Measurements from ENCODE around the gene EIF2S2.
A peak's percentile ranks its signal among the peaks of the same experiment; 100 is the strongest.

Gene EIF2S2

DNA sequence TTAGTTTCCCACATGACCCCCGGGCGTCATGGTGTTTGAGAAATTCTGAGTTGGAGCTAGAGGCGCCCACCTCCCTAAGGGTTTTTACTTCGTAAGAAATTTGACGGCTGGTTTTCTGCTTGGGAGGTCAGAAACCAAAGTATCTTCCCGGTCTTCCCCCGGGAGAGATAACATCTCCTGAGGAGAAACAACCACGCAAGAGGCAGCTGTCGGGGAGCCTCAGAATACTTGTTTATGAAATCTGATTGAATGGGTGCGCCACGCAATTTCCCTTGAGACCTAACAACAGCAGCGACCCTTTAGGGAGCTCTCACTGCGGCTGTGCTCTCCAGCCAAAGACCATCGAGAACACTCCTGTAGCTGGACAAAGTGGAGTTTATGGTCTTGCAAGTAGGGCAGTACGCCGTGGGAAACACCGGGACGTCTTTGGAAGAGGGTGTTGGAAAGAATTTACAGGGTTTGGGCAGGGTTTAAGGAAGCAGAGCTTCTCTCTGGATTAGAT lies 608 bp upstream of the EIF2S2 start (continued):
- 0 out of 2 replicates have a peak, but pooled peaks have one; percentile 48 for TF ChIP-seq ZNF362 (tag by site-specific recombination; IDR thresholded peaks at IDR 0.05)
- TF ChIP-seq ZNF561 (tag by site-specific recombination; IDR thresholded peaks at IDR 0.05; ENCODE audit: borderline replicate concordance), result no peak
- TF ChIP-seq ZXDB (tag by site-specific recombination; IDR thresholded peaks at IDR 0.05), result no peak
- TF ChIP-seq IKZF3 (tag by site-specific recombination; IDR thresholded peaks at IDR 0.05), result peak; percentile 55; the same call in 1 of the 2 replicates
- TF ChIP-seq ZSCAN5A (tag by site-specific recombination; IDR thresholded peaks at IDR 0.05), result no peak
- TF ChIP-seq ZNF48 (tag by site-specific recombination; IDR thresholded peaks at IDR 0.05), result no peak
- TF ChIP-seq ZEB2 (tag by site-specific recombination; IDR thresholded peaks at IDR 0.05), result no peak
- no peak for TF ChIP-seq ZNF654 (tag by site-specific recombination; IDR thresholded peaks at IDR 0.05; ENCODE audit: low read depth)
- no peak for TF ChIP-seq MYNN (tag by site-specific recombination; IDR thresholded peaks at IDR 0.05; ENCODE audit: borderline replicate concordance)
- TF ChIP-seq ZNF747 (tag by site-specific recombination; IDR thresholded peaks at IDR 0.05), result no peak
- no peak for TF ChIP-seq PRDM1 (tag by site-specific recombination; IDR thresholded peaks at IDR 0.05)
- TF ChIP-seq ZNF16 (tag by site-specific recombination; IDR thresholded peaks at IDR 0.05; ENCODE audit: low read depth), result no peak
- no peak for TF ChIP-seq KLF16 (tag by site-specific recombination; IDR thresholded peaks at IDR 0.05)
- TF ChIP-seq ZNF660 (tag by site-specific recombination; IDR thresholded peaks at IDR 0.05), result no peak
- TF ChIP-seq, protein P1, sequence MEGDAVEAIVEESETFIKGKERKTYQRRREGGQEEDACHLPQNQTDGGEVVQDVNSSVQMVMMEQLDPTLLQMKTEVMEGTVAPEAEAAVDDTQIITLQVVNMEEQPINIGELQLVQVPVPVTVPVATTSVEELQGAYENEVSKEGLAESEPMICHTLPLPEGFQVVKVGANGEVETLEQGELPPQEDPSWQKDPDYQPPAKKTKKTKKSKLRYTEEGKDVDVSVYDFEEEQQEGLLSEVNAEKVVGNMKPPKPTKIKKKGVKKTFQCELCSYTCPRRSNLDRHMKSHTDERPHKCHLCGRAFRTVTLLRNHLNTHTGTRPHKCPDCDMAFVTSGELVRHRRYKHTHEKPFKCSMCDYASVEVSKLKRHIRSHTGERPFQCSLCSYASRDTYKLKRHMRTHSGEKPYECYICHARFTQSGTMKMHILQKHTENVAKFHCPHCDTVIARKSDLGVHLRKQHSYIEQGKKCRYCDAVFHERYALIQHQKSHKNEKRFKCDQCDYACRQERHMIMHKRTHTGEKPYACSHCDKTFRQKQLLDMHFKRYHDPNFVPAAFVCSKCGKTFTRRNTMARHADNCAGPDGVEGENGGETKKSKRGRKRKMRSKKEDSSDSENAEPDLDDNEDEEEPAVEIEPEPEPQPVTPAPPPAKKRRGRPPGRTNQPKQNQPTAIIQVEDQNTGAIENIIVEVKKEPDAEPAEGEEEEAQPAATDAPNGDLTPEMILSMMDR (tag by site-specific recombination; IDR thresholded peaks at IDR 0.05), result 0 out of 2 replicates have a peak, but pooled peaks have one; percentile 6
- no peak for TF ChIP-seq REPIN1 (tag by site-specific recombination; IDR thresholded peaks at IDR 0.05; ENCODE audit: low read depth)
- no peak for TF ChIP-seq MEIS1 (CRISPR knock-in tag; IDR thresholded peaks at IDR 0.05; ENCODE audit: borderline replicate concordance)
- no peak for TF ChIP-seq BCL11B (tag by site-specific recombination; IDR thresholded peaks at IDR 0.05; ENCODE audit: low read depth)
- no peak for TF ChIP-seq TSHZ1 (tag by site-specific recombination; IDR thresholded peaks at IDR 0.05; ENCODE audit: borderline replicate concordance)
- peak; percentile 14 for TF ChIP-seq ZNF335 (tag by site-specific recombination; conservative IDR thresholded peaks at IDR 0.05)
- TF ChIP-seq, protein P2, sequence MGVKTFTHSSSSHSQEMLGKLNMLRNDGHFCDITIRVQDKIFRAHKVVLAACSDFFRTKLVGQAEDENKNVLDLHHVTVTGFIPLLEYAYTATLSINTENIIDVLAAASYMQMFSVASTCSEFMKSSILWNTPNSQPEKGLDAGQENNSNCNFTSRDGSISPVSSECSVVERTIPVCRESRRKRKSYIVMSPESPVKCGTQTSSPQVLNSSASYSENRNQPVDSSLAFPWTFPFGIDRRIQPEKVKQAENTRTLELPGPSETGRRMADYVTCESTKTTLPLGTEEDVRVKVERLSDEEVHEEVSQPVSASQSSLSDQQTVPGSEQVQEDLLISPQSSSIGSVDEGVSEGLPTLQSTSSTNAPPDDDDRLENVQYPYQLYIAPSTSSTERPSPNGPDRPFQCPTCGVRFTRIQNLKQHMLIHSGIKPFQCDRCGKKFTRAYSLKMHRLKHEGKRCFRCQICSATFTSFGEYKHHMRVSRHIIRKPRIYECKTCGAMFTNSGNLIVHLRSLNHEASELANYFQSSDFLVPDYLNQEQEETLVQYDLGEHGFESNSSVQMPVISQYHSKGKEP (tag by site-specific recombination; IDR thresholded peaks at IDR 0.05), result 0 out of 2 replicates have a peak, but pooled peaks have one; percentile 38
- no peak for TF ChIP-seq HOXA7 (CRISPR knock-in tag; IDR thresholded peaks at IDR 0.05; ENCODE audit: borderline replicate concordance)
- TF ChIP-seq ZNF785 (tag by site-specific recombination; IDR thresholded peaks at IDR 0.05), result no peak
- TF ChIP-seq, protein P3, sequence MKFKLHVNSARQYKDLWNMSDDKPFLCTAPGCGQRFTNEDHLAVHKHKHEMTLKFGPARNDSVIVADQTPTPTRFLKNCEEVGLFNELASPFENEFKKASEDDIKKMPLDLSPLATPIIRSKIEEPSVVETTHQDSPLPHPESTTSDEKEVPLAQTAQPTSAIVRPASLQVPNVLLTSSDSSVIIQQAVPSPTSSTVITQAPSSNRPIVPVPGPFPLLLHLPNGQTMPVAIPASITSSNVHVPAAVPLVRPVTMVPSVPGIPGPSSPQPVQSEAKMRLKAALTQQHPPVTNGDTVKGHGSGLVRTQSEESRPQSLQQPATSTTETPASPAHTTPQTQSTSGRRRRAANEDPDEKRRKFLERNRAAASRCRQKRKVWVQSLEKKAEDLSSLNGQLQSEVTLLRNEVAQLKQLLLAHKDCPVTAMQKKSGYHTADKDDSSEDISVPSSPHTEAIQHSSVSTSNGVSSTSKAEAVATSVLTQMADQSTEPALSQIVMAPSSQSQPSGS (tag by site-specific recombination; IDR thresholded peaks at IDR 0.05; ENCODE audit: low read depth), result no peak
- TF ChIP-seq ZNF670 (tag by site-specific recombination; IDR thresholded peaks at IDR 0.05; ENCODE audit: low read depth), result no peak
- peak; percentile 43 for TF ChIP-seq ZBTB20 (tag by site-specific recombination; IDR thresholded peaks at IDR 0.05)
- TF ChIP-seq GLIS1 (tag by site-specific recombination; IDR thresholded peaks at IDR 0.05), result peak; percentile 50
- no peak for TF ChIP-seq ZSCAN16 (tag by site-specific recombination; IDR thresholded peaks at IDR 0.05)
- TF ChIP-seq ZNF157 (tag by site-specific recombination; IDR thresholded peaks at IDR 0.05), result no peak
- no peak for TF ChIP-seq ZNF416 (tag by site-specific recombination; IDR thresholded peaks at IDR 0.05)

Data from HEK293 (cell line).